ENCODE data around the gene FAM199X.
"Not testable (repeated sequence)": the region's sequence is repeated elsewhere in the genome, so short reads cannot be mapped to it uniquely, and the experiment has no call there.

Gene FAM199X

GRCh38 chrX:104189837-104190236 lies 23.6 kb downstream of the FAM199X start:
- no peak for DNase-seq (ENCODE audit: low read depth)

- DNase-seq (ENCODE audit: low read depth) = no peak
These were observed 27.2 kb downstream of the FAM199X start for GRCh38 chrX:104193485-104193884.

DNA sequence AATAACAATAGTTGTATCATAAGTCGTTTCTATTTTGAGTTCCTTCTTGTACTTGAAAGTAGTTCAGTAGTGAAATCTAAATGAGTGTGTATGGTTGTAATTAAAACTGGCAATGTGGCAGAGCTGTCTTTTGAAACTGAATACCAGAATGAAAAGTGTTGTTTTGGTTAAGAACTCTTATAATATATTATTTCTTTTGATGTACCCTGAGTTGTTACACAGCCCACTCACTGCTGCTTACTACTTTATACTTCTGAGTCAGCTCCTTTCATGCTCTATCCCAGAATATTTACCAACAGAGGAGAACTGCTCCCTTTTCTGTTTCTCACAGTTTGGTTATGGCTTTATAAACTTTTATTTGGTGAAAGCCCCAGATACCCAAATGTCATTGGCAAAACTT lies 28.8 kb downstream of the FAM199X start:
- DNase-seq (ENCODE audit: low read depth) = no peak

DNA sequence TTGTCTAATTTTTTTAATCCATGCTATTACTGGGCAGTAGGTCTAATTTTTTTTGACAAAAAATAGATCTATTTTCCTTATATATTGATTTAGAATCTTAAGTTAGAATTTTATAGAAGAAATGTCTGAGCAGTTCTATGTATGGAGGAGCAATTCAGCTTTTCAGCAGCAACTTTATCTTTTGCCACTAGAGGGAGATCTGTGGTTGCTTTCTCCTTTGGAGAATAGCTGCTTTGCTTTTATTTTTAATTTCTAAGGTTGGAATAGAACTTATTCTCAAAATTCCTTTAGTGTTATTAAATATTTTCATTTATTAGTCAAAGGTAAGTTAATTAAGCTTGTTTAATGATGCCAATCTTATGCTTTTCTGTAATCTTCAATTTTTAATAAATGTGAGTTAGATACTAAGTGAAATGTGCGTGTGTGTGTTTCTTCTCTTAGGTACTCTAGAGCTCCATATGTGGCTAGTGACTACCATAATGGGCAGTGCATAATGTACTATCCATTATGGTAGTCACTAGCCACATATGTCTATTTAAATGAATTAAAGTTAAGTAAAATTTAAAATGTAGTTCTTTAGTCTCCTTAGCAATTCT lies 29.3 kb downstream of the FAM199X start:
- no peak for DNase-seq (ENCODE audit: low read depth)

DNA sequence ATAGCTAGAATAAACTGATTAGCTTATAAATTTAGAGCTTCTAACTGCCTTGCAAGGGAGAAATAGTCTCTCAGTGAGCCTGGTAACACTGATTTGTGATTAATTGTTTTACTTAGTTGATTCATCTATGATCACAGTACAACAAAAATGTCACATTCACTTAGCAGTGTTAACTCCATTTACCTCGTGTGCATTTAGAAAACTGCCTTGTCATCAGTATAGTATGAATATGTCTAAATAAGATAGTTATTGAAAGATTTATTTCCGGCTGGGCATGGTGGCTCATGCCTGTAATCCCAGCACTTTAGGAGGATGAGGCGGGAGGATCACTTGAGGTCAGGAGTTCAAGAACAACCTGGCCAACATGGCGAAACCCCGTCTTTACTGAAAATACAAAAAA lies 39.3 kb downstream of the FAM199X start:
- DNase-seq (ENCODE audit: low read depth) = no peak

DNA sequence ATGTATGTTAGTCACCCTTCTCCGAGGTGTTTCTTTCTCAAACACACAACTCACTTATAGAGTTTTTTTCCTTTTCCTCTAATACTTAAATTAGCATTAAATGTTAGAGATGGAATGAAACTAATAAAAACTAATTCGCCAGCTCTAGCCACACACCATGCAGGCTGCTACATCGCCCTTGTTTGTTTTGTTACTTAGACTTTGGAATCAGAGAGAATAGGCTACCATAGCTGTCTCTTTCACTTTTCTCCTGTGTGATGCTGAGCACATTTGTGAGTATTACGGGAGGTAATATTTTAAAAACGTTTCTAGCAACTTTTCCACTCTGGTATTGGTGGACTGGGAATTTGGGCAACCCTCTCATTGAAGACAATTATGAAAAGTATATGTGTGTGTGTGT lies 44.9 kb downstream of the FAM199X start:
- DNase-seq (ENCODE audit: low read depth) = no peak

GRCh38 chrX:104230060-104230459 lies 63.8 kb downstream of the FAM199X start:
- not testable (repeated sequence) for DNase-seq (ENCODE audit: low read depth)

Data from CMK (cell line).